Measurements from ENCODE around the gene KRTAP5-10.
"Not testable (repeated sequence)": the region's sequence is repeated elsewhere in the genome, so short reads cannot be mapped to it uniquely, and the experiment has no call there.

KRTAP5-10 gene

DNA sequence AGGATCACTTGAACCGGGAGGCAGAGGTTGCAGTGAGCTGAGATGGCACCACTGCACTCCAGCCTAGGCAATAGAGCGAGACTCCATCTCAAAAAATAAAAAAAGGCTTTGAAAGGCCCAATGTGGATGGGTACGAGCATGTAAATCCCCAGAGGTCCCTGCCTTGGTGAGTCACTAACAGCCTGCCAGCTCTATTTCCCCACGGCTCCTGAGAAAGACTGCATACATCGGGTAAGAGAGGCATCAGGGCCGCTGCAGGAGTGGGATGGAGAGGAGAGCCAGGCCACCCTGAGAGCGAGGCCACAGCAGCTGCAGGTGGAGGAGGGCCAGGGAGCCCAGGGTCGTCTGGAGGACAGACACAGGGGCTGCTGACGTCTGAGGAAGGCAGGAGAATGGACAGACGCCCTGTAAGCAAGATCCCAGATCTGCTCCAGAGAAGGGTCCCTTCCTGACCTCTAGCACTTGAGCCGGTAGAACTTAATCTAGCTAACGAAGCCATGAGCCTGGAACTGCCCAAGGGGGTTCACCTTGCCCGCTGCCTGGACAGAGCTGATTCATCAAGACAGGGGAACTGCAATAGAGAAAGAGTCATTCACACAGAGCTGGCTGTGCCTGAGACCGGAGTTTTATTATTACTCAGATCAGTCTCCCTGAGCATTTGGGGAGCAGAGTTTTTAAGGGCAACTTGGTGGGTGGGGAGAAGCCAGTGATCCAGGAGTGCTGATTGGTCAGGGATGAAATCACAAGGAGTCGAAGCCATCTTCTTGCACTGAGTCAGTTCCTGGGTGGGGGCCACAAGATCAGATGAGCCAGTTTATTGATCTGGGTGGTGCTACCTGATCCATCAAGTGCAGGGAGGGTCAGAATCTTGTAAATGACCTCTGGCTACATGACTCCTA lies 22.2 kb upstream of the KRTAP5-10 start:
- no peak for DNase-seq

DNA sequence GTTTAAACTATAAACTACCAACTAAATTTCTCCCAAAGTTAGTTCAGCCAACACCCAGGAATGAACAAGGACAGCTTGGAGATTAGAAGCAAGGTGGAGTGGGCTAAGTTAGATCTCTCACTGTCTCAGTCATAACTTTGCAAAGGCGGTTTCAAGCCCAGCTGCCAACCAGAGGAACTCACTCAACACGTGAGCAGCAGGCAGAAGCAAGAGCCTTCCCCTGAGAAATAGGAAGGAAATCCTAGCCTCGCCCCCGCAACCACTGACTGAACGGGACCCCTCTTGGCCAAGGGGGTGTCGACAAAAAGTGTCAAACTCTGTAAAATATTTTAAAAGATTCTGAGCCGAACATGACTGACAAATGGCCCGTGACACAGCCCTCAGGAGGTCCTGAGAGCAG lies 21.5 kb upstream of the KRTAP5-10 start:
- no peak for DNase-seq

DNA sequence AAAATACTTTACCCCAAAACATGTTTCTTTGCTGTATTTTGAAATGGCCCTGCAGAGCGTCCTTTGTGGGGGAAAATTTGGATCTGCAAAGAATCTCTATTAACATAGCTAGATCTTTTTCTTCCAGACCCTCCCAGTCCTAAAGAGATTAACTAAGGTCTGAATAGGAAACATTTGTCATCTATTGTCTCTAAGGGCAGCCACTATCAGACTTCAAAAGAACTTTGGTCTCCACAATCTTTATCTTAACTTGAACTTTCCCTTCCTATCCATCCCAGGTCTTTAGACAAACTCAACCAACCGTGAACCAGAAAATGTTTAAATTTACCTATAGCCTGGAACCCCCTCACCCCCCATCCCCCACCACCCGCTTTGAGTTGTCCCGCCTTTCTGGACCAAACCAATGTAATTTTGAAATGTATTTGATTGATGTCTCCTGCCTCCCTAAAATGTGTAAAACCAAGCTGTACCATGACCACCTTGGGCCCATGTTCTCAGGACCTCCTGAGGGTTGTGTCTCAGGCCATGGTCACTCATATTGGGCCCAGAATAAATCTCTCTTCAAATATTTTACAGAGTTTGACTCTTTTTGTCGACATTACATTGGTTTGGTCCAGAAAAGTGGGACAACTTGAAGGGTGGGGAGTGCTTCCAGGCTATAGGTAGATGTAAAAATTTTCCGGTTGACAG lies 20.7 kb upstream of the KRTAP5-10 start:
- no peak for DNase-seq

DNA sequence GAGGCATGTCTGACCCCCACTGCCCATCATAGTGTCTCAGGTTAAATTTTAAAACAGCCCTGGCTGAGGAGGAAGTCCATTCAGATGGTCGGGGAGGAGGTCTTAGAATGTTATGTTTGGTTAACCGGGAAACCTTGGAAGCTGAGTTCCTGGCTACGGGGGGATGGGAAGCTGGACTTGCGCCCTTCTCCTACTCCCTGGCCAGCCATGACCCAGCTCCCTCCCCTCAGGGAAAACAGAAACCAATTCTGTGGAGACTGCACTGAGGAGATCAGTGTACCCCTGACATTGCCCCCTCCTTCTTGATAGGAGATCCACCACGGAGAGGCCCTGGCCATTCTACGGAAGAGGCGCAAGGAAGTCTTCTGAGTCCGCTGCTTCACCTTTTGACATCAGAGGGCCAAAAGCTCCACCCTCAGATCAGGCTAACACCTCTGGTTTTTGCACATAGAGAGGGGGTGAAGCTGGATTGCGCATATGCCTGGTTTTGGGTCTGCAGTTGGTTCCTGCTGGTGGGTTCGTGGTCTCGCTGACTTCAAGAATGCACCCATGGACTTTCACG lies 19.9 kb upstream of the KRTAP5-10 start:
- no peak for DNase-seq

DNA sequence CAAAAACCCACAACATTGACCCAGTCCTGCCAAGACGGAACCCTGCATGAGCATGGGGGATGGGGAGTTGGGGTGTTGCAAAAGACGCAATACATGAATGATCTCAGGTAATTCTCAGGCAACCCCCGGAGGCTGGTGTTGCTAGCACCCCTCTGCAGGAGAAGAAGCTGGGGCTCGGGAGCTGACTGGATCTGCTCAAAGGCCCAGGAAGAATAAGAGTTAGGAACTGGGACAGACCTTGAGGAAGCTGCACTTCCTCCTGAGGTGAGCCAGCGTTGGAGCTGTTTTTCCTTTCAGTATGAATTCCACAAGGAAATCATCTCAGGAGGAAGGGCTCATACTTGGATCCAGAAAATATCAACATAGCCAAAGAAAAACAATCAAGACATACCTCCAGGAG lies 17.2 kb upstream of the KRTAP5-10 start, which contains the start of gene KRTAP5-9:
Gene KRTAP5-9 (plus strand): TSS at position 301 of the 400 bp plus-strand sequence. CDS start 238 bp downstream, outside the sequence.
- DNase-seq = no peak

DNA sequence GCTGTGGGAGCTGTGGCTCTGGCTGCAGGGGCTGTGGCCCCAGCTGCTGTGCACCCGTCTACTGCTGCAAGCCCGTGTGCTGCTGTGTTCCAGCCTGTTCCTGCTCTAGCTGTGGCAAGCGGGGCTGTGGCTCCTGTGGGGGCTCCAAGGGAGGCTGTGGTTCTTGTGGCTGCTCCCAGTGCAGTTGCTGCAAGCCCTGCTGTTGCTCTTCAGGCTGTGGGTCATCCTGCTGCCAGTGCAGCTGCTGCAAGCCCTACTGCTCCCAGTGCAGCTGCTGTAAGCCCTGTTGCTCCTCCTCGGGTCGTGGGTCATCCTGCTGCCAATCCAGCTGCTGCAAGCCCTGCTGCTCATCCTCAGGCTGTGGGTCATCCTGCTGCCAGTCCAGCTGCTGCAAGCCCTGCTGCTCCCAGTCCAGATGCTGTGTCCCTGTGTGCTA lies 16.6 kb upstream of the KRTAP5-10 start:
- DNase-seq = no peak

DNA sequence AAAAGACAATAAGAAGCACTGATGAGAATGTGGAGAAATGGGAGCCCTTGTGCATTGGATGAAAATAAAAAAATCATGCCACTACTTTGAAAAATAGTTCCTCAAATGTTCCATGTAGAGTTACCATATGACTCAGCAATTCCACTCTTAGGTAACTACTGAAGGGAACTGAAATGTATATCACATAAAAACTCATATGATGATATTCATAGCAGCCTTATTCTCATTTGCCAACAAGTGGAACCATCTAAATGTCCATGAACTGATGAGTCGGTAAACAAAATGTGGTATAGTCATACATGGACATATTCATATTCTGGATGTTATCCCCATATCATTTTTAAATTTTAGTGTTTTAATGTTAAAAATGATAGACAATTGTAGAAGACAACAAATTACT lies 13.7 kb upstream of the KRTAP5-10 start:
- no peak for DNase-seq

DNA sequence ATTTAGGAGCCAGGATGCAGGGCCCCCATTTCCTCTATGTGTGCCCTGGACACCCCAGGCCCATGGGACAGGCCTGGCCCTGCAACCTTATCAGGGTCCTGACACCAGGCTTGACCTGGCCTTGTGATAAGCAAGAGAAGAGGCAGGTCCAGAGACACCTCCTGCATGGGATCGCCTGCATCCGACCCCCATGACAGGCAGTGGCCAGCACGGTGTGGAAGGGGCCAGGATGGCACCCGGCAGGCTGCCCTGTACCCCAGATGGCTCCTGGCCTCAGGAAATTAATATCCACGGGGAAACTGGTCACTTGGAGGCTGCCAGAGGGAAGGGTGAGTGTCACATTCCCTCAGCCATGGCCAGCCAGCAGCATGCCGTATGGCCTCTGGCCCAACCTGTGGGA lies 10.4 kb upstream of the KRTAP5-10 start:
- no peak for DNase-seq

DNA sequence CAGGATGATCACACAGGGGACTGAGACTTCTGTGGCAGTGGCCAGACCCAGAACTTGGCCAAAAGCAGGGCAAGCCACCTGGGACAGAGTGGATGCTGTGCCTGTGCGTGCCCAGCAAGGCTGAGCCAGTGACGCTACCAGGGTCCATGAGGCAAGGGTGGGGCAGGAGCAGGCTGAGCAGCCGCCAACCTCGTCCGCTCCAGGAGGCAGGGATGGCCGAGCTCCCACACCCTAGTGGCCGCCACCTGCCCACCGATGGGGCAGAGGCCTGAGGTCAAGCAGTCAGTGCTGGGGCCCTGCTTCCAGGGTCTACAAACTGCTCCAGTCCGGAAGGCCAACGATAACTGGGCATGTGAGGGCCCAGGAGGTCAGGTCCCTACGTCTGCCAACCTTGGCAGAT lies 9.9 kb upstream of the KRTAP5-10 start:
- DNase-seq = no peak

DNA sequence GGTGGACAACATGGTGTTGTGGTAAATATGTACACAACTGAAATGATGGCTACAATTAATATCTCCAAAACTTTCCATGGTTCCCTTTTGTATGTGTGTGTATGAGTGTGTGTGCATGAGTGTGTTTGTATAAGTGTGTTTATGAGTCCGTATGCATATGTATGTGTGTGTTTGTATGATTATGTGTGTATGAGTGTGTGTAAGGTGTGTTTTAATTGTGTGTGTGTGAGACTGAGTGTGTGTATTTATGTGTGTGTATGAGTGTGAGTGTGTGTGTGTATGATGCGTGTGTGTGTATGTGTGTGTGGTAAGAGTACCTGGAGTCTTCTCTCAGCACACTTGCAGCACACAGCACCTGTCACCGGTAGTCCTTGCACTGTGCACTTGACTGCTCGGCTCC lies 9.3 kb upstream of the KRTAP5-10 start:
- DNase-seq = no peak

DNA sequence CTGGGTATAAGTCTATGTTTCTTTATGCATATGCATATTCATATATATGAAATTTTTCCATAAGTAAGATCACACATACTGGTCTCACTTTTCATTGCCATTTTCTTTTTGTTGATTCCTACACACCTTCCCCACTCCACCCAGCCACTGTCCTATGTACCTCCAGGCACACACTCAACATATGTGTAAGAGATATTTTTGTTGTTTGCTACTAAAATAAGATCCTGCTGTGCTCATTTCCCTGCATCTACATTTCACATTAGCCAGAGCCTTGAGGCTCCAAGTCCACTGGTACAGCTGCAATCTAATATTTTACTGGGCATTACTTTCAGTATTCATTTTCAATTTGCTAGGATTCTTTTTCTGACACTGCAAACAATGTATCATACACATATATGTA lies 8.1 kb upstream of the KRTAP5-10 start:
- DNase-seq = no peak

DNA sequence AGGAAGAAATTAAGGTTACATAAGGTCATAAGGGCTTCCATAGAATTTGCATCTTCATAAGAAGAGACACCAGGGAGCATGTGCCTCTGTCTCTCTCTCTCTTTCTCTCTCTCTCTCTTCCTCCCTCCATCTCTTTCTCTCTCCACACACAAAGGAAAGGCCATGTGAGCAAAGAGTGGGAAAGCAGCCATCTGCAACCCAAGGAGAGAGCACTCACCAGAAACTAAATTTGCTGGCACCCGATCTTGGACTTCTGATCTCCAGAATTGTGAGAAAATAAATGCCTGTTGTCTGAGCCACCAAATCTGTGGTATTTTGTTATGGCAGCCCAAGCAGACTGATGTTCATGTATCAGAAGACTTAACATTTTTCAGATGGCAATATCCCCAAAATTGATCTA lies 6.4 kb upstream of the KRTAP5-10 start:
- no peak for DNase-seq

DNA sequence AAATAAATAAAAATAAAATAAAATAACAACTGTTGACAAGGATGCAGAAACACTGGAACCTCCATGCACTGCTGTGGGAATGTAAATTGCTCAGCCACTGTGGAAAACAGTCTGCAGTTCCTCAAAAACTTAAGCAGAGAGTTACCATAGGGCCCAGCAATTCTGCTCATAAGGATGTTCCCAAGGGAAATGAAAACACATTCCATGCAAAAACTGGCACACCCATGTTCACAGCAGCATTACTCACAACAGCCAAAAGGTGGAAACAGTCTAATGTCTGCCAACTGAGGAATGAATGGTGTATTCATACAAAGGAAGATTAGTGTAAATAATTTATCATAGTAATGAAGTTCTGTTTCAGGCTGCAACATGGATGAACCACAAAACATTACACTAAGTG lies 3.2 kb upstream of the KRTAP5-10 start:
- no peak for DNase-seq

DNA sequence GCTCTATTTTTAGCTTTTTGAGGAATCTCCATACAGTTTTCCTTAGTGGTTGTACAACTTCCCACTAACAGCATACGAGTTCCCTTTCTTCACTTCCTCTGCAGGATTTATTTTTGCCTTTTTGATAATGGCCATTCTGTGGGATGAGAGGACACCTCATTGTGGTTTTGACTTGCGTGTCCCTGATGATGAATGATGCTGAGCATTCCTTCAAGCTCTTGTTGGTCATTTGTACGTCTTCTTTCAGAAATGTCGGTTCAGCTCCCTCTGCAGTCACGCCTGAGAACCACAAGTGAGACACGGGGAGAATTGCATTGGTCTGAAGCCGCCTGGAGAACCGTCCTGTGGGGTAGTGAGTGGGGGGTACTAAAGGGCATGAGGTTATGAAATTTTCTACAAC lies 2.0 kb upstream of the KRTAP5-10 start:
- no peak for DNase-seq

DNA sequence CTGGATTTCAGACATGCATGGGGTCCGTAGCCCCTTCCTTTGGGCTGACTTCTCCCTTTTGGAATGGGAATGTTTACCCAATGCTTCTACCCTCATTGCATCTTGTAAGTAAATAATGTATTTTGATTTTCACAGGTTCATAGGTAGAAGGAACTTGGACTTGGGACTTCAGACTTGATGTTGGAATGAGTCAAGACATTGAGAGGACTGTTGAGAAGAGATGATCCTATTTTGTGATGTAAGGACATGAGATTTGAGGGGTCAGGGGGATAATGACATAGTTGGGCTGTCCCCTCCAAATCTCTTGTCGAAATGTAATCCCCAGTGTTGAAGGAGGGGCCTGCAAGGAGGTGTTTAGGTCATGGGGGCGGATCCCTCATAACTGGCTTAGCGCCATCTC lies 933 bp upstream of the KRTAP5-10 start:
- no peak for DNase-seq

DNA sequence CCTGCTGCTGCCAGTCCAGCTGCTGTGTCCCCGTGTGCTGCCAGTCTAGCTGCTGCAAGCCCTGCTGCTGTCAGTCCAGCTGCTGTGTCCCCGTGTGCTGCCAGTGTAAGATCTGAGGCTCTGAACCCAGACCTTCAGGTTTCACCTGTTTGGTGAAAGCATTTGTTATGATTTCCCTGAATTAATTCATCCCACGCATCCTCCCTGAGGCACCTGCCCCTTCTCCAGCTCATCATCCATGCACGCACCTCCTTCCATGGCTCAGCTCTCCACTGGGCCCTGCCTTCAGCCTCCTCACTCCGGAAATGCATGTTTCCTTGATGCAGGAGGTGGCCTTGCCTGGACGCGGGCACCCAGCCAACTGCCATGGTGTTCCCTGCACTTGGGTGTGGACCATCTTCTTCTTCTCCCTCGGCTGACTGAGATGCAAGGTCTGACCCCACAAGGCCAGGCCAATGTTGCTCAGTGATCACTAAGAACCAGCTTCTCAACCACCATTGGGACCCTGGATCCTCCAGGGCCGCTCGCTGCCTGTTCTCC lies 788 bp downstream of the KRTAP5-10 start:
- DNase-seq = no peak

DNA sequence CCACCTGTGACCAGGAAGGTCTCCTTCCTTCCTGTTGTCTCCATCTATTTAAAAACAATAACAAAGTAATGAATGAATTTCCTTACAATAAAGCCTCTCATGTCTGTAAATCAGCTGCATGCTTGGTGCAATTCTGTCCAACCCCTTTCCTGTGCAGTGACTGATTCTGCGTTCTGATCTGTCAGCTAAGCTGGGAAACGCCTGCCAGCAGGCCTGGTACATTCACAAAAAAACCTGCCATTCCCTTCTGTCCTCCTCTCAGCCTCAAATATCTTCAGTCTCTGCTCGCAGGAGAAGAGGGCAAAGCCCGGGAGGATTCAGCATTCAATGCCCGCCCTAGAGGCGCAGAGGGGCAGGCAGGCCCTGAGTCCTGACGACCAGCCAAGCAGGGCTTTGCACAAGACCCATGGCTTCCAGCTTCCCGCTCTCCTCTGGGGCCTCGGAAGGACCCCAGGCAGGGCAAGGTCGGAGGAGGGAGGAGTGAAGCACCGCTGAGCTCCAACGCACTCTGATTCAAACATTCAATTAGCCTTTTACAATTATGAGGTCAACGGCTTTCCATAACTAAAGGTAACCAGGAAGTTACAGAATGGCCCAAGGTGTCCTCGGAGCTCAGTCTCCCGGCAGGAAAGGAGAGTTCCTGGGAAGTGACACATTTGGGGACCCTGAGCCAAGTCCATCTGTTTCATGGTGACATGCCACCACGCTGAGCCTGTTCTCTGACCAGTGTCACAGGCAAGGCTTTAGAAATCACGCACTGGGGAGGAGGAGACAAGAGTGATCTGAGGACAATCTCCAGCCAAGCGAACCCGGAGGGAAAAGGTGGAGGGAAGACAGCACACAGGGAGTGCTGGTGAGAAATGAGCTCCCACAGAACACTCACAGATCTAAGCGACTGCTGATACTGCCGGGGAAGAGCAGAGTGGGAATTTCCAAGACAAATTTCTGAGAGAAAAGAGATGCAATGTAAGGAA lies 1.6 kb downstream of the KRTAP5-10 start:
- not testable (repeated sequence) for DNase-seq

DNA sequence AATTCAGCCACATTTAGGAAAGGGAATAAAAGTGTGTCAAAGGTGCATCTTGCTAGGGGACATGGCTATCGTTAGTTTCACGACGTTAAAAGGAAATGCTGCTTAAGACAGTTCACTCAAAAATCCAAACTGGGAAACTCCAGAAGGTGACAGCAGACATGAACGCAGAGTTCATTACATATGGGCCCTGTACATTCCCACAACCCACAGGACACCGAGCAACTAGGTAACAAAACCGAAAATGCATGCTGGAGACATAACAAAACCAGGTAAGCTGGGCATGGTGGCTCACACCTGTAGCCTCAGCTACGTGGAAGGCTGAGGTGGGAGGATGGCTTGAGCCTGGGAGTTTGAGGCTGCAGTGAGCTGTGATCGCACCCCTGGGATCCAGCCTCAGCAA lies 2.3 kb downstream of the KRTAP5-10 start:
- not testable (repeated sequence) for DNase-seq

DNA sequence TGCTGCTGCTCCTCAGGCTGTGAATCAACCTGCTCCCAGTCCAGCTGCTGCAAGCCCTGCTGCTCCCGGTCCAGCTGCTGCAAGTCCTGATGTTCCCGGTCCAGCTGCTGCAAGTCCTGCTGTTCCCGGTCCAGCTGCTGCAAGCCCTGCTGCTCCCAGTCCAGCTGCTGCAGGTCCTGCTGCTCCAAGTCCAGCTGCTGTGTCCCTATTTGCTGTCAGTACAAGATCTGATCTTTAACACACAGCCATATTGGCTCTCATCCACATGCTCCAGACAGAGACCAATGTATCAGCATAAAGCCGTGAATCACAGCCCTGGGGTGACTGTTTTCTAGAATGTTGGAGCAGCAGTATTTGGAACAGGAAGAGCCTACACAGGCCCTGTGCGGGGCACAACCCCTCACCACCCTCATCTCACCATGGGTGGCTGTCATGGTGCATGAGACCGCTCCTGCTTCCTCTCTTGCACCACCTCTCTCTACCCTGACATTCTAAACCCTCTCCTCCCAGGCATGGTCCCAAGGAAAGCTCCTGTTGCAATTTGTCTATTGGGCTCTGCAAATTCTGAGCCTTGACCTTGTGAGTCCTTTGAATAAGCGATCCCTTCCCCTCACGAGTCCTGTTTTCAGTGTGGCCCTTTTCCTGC lies 3.5 kb downstream of the KRTAP5-10 start:
- no peak for DNase-seq

DNA sequence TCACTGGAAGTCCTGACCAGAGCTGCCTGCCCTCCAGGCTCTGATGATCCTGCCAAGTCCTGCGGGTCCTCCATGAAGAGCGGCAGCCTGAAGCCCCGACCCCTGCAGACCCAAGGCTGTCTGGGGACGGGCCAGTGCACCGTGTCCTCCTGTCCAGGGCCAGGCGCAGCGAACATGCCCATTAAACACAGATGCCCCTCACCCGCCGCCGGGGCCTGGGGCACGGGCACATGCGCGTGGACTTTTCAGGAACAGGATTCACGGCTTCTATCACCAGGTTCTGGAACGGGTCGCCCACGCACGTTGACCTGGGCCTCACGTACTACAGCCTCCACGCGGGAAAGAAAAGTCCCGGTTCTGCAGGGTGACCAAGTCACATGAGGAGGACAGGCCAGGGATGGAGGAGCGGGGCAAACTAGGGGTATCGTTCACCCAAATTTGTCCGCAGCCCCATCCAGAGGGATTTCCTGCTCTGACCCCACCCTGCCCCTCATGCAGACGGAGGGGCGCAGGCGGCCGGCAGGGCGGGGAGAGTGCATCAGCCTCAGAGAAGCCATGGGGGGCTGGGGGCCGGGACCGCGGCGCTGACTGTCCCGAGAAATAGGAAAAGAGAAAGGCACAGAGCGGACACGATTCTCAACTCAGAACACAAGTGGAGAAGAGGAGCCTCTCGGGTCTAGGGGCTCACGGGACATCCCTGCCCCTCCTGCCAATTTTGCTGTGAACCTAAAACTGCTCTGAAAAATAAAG lies 5.9 kb downstream of the KRTAP5-10 start:
- DNase-seq = not testable (repeated sequence)

DNA sequence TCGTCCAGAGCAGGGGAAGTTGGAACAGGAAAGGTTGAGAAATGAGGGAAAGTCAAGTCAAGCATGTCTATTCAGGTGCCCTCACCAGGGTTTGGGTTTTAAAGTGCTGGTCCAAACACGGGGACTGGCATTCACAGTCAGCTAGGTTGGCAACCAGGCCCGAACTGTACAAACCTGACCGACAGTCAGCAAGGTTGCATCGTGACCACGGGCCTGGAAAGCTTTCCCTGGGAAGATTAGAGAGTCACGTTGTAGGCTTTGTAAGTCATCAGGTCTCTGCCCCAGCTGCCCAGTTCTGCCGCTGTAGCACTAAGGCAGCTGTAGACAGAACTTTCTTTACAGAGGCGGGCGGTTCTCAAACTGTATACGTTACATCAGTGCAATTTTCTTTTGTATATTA lies 7.4 kb downstream of the KRTAP5-10 start:
- no peak for DNase-seq
